H1 (cell line): ENCODE data around the gene MPND. TPM values are rescaled to one million over a fixed set of nuclear protein-coding genes. Genes with fewer than 3 reads are reported as not detected.

ENCODE experiments used
- CTCF ChIA-PET: fragments of 300-600 bp; sonication (Branson Sonifier 250); formaldehyde crosslinking; loops from one replicate; lab custom pipeline; 2021; ENCODE audit not compliant: partially characterized antibody; lab: Charles Lee
- POLR2A ChIA-PET: fragments of 300-600 bp; sonication (Branson Sonifier 250); formaldehyde crosslinking; loops from one replicate; lab custom pipeline; 2021; ENCODE audit warnings: inconsistent platforms; ENCODE audit not compliant: partially characterized antibody; lab: Charles Lee
- DNase-seq, 2 experiments: peaks; one replicate each; pipeline versions ENCODE4 v3.0.0 to v3.0.0-alpha.2; 2010 to 2022; ENCODE audit warnings: low spot score in 2 of 2, low read depth in 1 of 2, mixed read lengths in 1 of 2
- FAIRE-seq: peaks from 2 replicates; lab custom pipeline; 2011; peaks lifted over from hg19 to GRCh38; lab: Jason Lieb, UNC
- H2AFZ ChIP-seq: 2 replicates; pipeline ENCODE4 v1.8.1; 2012; ENCODE audit warnings: low read length, inconsistent platforms
- H2AK5ac ChIP-seq: 2 replicates; pipeline ENCODE4 v1.6.1; 2013; ENCODE audit warnings: low read depth, low read length
- H2BK120ac ChIP-seq: replicated peaks from 2 replicates; pipeline ENCODE3; 2013; ENCODE audit warnings: low read depth, low read length, inconsistent platforms
- H2BK12ac ChIP-seq: 2 replicates; pipeline ENCODE4 v1.6.1; 2013; ENCODE audit warnings: low read depth, low read length
- H2BK15ac ChIP-seq: 2 replicates; pipeline ENCODE4 v1.6.1; 2013; ENCODE audit warnings: low read length
- H2BK20ac ChIP-seq: 2 replicates; pipeline ENCODE4 v1.6.1; 2013; ENCODE audit warnings: low read length
- H2BK5ac ChIP-seq: 2 replicates; pipeline ENCODE4 v1.6.1; 2013; ENCODE audit warnings: low read depth, low read length
- H3K14ac ChIP-seq: 2 replicates; pipeline ENCODE4 v1.6.1; 2013; ENCODE audit warnings: inconsistent platforms; ENCODE audit not compliant: insufficient read length
- H3K18ac ChIP-seq: 2 replicates; pipeline ENCODE4 v1.6.1; 2013; ENCODE audit warnings: low read length; ENCODE audit errors: extremely low read depth
- H3K23ac ChIP-seq: 2 replicates; pipeline ENCODE4 v1.6.1; 2013; ENCODE audit warnings: inconsistent platforms; ENCODE audit not compliant: insufficient read length
- H3K23me2 ChIP-seq: 2 replicates; pipeline ENCODE4 v1.6.1; 2013; ENCODE audit warnings: low read depth, low read length
- H3K27ac ChIP-seq: 2 replicates; pipeline ENCODE4 v1.6.1; 2011; ENCODE audit warnings: low read depth, low read length, inconsistent platforms
- H3K27me3 ChIP-seq, 4 experiments: replicated peaks in 1 of 4; 1 replicate in 1 of 4; 2 replicates in 3 of 4; pipeline versions ENCODE4 v1.6.1 to v1.8.1; 2011 to 2013; ENCODE audit warnings: low read length in 3 of 4, mild to moderate bottlenecking in 3 of 4, inconsistent platforms in 2 of 4, mixed read lengths in 2 of 4, moderate library complexity in 1 of 4; ENCODE audit not compliant: control insufficient read depth in 3 of 4, insufficient read depth in 3 of 4; ENCODE audit errors: extremely low read depth in 1 of 4
- H3K36me3 ChIP-seq, 4 experiments: 2 replicates each; pipeline versions ENCODE4 v1.6.1 to v1.8.1; 2011 to 2013; ENCODE audit warnings: mild to moderate bottlenecking in 4 of 4, low read length in 3 of 4, moderate library complexity in 2 of 4, control low read depth in 1 of 4, inconsistent platforms in 1 of 4; ENCODE audit not compliant: insufficient read depth in 4 of 4, control insufficient read depth in 2 of 4
- H3K4ac ChIP-seq: replicated peaks from 2 replicates; pipeline ENCODE3; 2013; ENCODE audit warnings: low read length, low read depth, mixed read lengths, inconsistent platforms; ENCODE audit not compliant: insufficient read length
- H3K4me1 ChIP-seq, 4 experiments: replicated peaks in 1 of 4; 1 replicate in 1 of 4; 2 replicates in 3 of 4; pipeline versions ENCODE4 v1.6.1 to v1.8.1; 2011 to 2013; ENCODE audit warnings: low read length in 3 of 4, inconsistent platforms in 2 of 4, mixed read lengths in 1 of 4; ENCODE audit not compliant: insufficient read depth in 4 of 4, control insufficient read depth in 3 of 4
- H3K4me2 ChIP-seq, 2 experiments: 2 replicates each; pipeline versions ENCODE4 v1.6.1 to v1.8.1; 2011 to 2013; ENCODE audit warnings: low read depth in 2 of 2, low read length in 2 of 2, control low read depth in 1 of 2, inconsistent platforms in 1 of 2, mild to moderate bottlenecking in 1 of 2; ENCODE audit not compliant: insufficient read depth in 1 of 2
- H3K4me3 ChIP-seq, 4 experiments: fragments of 200-600, 300-600 bp in 1 of 4; sonication (generic), shearing (Covaris generic), sonication (Bioruptor Twin) in 1 of 4; 2 replicates each; pipeline versions ENCODE4 v1.5.1 to v1.8.1; 2011 to 2016; ENCODE audit warnings: low read length in 4 of 4, low read depth in 3 of 4, control low read depth in 2 of 4, inconsistent platforms in 2 of 4, mild to moderate bottlenecking in 2 of 4, mixed read lengths in 1 of 4, moderate library complexity in 1 of 4; ENCODE audit not compliant: insufficient read depth in 2 of 4; ENCODE audit errors: extremely low read depth in 1 of 4
- H3K56ac ChIP-seq: replicated peaks from 2 replicates; pipeline ENCODE3; 2013; ENCODE audit warnings: low read depth, mild to moderate bottlenecking, mixed read lengths, low read length, inconsistent platforms; ENCODE audit not compliant: insufficient read length
- H3K79me1 ChIP-seq: 2 replicates; pipeline ENCODE4 v1.6.1; 2013; ENCODE audit warnings: low read depth, low read length, control low read depth
- H3K79me2 ChIP-seq, 2 experiments: 2 replicates each; pipeline versions ENCODE4 v1.6.1 to v1.8.1; 2012 to 2013; ENCODE audit warnings: low read length in 2 of 2, mild to moderate bottlenecking in 2 of 2, inconsistent platforms in 1 of 2; ENCODE audit not compliant: insufficient read depth in 2 of 2, control insufficient read depth in 1 of 2
- H3K9ac ChIP-seq, 4 experiments: replicated peaks in 1 of 4; 1 replicate in 1 of 4; 2 replicates in 3 of 4; pipeline versions ENCODE4 v1.6.1 to v1.8.1; 2011 to 2013; ENCODE audit warnings: low read depth in 3 of 4, low read length in 3 of 4, control low read depth in 2 of 4, mild to moderate bottlenecking in 2 of 4, moderate library complexity in 2 of 4, inconsistent platforms in 1 of 4; ENCODE audit errors: extremely low read depth in 1 of 4
- H3K9me3 ChIP-seq, 2 experiments: 2 replicates each; pipeline versions ENCODE4 v1.6.1 to v1.8.1; 2012 to 2013; ENCODE audit warnings: mild to moderate bottlenecking in 2 of 2, moderate library complexity in 2 of 2, control low read depth in 1 of 2, inconsistent platforms in 1 of 2, low read depth in 1 of 2, low read length in 1 of 2, mixed read lengths in 1 of 2; ENCODE audit not compliant: insufficient read depth in 2 of 2
- H4K20me1 ChIP-seq, 2 experiments: replicated peaks in 1 of 2; 2 replicates each; pipeline versions ENCODE3 to v1.8.1; 2011 to 2013; ENCODE audit warnings: inconsistent platforms in 2 of 2, low read length in 2 of 2, mild to moderate bottlenecking in 1 of 2; ENCODE audit not compliant: insufficient read depth in 2 of 2, control insufficient read depth in 1 of 2
- H4K5ac ChIP-seq: 2 replicates; pipeline ENCODE4 v1.6.1; 2013; ENCODE audit warnings: low read length, low read depth, mixed read lengths, inconsistent platforms; ENCODE audit not compliant: insufficient read length
- H4K8ac ChIP-seq: 2 replicates; pipeline ENCODE4 v1.8.0; 2013; ENCODE audit warnings: mild to moderate bottlenecking, moderate library complexity, low read length, inconsistent platforms; ENCODE audit not compliant: insufficient read depth; ENCODE audit errors: extremely low read depth
- H4K91ac ChIP-seq: replicated peaks from 2 replicates; pipeline ENCODE3; 2013; ENCODE audit warnings: low read length, mixed read lengths, inconsistent platforms; ENCODE audit not compliant: insufficient read length
- BRCA1 ChIP-seq: IDR thresholded peaks from 2 replicates; pipeline ENCODE4 v1.6.1; 2012; ENCODE audit warnings: low read depth, low read length, improper control_type of control experiment
- RXRA ChIP-seq: IDR thresholded peaks from 2 replicates; pipeline ENCODE4 v1.6.1; 2011; ENCODE audit warnings: low read depth, mild to moderate bottlenecking, low read length, moderate library complexity; ENCODE audit not compliant: insufficient read depth
- WGBS, 2 experiments: shearing (Covaris generic) in 1 of 2; methylation state at CpG; one replicate each; pipeline versions ENCODE4 v1.1.6 to v1.1.7; 2013 to 2015; ENCODE audit warnings: low lambda C conversion rate in 2 of 2, mixed read lengths in 2 of 2, inconsistent platforms in 1 of 2, low coverage in 1 of 2, missing lambda C conversion rate in 1 of 2; ENCODE audit not compliant: insufficient replicate concordance in 2 of 2, insufficient coverage in 1 of 2, insufficient read length in 1 of 2; ENCODE audit errors: extremely low coverage in 1 of 2, missing lambda C conversion rate in 1 of 2; 5-methylcytosine and 5-hydroxymethylcytosine counted together
- polyA plus RNA-seq, 7 experiments: library from polyadenylated mRNA; depleted of rRNA in 3 of 7; stranded (reverse) in 5 of 7; unstranded in 2 of 7; fragments of >200 nt in 5 of 7; fragments of 200-250 nt in 2 of 7; gene quantifications; 1 replicate in 5 of 7; 2 replicates in 1 of 7; 4 replicates in 1 of 7; pipeline versions ENCODE4 v1.2.1 to v1.2.3, GENCODE V29; 2011 to 2013; ENCODE audit warnings: missing spikeins in 2 of 7, mixed read lengths in 2 of 7
- total RNA-seq: library from RNA; stranded (reverse); fragmentation: NEBNext Ultra II Directional; extraction: Animal tissue kit (Norgen Biotek cat#: 25700); gene quantifications from 2 replicates; pipeline ENCODE4 v1.2.1, GENCODE V29; 2021

The MPND gene
- total and polyA plus RNA-seq, 2 of the 8 experiments (the other 6 are each of a cell fraction or from before 2014, with no cell fraction given) = 22.9 to 27.7 TPM

DNA sequence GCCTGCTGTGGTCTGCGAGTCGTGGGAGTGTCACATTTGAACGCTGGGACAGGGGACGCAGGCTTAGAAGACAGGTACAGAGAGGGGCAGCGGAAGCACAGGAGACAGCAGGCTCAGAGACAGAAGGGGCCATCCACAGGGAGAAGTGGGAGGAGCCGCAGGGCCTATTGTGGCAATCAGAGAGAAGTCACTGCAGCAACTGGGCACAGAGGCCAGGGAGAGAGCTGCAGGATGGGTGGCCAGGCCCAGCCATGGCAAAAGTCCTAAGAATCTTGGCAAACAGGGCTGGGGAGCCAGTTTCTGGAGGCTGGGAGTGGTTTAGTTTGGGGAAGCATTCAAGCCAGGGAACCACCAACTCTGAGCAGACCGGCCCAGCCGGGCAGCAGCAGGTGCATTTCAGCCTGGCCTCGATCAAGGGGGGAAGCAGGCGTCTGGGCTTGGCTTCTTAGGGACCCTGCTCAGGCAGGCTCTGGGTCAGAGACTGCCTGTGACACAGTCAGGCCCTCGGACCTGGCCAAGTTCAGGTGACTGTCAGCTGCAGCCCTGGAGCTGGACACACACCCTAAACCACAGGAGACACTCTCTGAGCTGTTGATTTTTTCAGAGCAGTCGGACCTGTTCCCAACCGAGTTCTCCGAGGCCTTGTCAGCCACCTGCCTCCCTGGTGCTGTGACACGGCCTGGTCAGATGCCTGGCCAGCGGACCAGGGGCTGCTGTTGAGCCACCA is 45.1 kb downstream of the MPND start:
- Histone ChIP-seq H3K23me2 (no peaks in the 10 kb centered on the region; the same call in 1 of the 2 replicates), H3K4me1 (peaks cover 10 to 31% (median 24%) of the 10 kb centered on the region in 4 experiments), H2BK15ac (no peak overlapping the region), H3K18ac (no peak overlapping the region), H3K56ac (no peak overlapping the region), H4K91ac (no peak overlapping the region), H3K79me1 (peaks cover 44% of the 10 kb centered on the region), H3K23ac (no peak overlapping the region), H2AK5ac (0 out of 2 replicates have a peak overlapping the region, but pooled peaks have one; percentile 75), H2BK20ac (no peak overlapping the region), H3K9ac (peak overlapping the region in 1 of 4 experiments; percentile 28; a peak in 1 of 7 replicates), H3K79me2 (peaks cover 0 to 78% of the 10 kb centered on the region in 2 experiments; a peak in 2 of 4 replicates), H3K27ac (no peak overlapping the region), H3K4me2 (no peak overlapping the region), H3K9me3 (no peaks in the 10 kb centered on the region), H4K20me1 (peaks cover 22 to 49% of the 10 kb centered on the region in 2 experiments), H3K27me3 (no peaks in the 10 kb centered on the region), H4K5ac (no peak overlapping the region), H4K8ac (no peak overlapping the region), H2BK5ac (no peak overlapping the region), H3K36me3 (no peaks in the 10 kb centered on the region; a peak in 1 of 8 replicates), H2BK120ac (no peak overlapping the region), H2AFZ (no peak overlapping the region), H3K4me3 (no peak overlapping the region), H2BK12ac (0 out of 2 replicates have a peak overlapping the region, but pooled peaks have one; percentile 80), H3K4ac (no peak overlapping the region), H3K14ac (no peak overlapping the region)
- POLR2A ChIA-PET = interaction anchor here (0.8 to 5.0 kb wide), 12 partner anchors 12 to 45 kb away, joined by 3 to 38 read pairs (median 4); partner anchors contain the start of genes CHAF1A, MPND and SH3GL1
- FAIRE-seq (no peak), DNase-seq (no peak)
- 87% methylated on average over 16 of the region's 16 CpGs; no CpG with 5 or more reads in 1 of the 2 experiments for WGBS, 2 experiments
- TF ChIP-seq BRCA1 = no peak
- TF ChIP-seq RXRA = no peak
- CTCF ChIA-PET = interaction anchor here (0.6 to 7.2 kb wide), 9 partner anchors 12 to 67 kb away, joined by 3 to 72 read pairs (median 4); partner anchors contain the start of genes CHAF1A and SH3GL1
